HEK293 (cell line): ENCODE data around the gene SOX30.

Experiments
- CTCF ChIP-seq: fragments of 450-650 bp; formaldehyde crosslinking; IDR thresholded peaks from 2 replicates; pipeline ENCODE4 v1.5.1; 2016; ENCODE audit warnings: missing biosample characterization, missing genetic modification characterization
- MZF1 ChIP-seq: fragments of 450-650 bp; formaldehyde crosslinking; IDR thresholded peaks from 2 replicates; pipeline ENCODE4 v1.5.1; 2017; ENCODE audit warnings: missing biosample characterization, missing genetic modification characterization, borderline replicate concordance
- ZNF48 ChIP-seq: fragments of 450-650 bp; formaldehyde crosslinking; IDR thresholded peaks from 2 replicates; pipeline ENCODE4 v1.5.1; 2016; ENCODE audit warnings: missing biosample characterization, missing genetic modification characterization
- ZNF645 ChIP-seq: fragments of 450-650 bp; formaldehyde crosslinking; IDR thresholded peaks from 2 replicates; pipeline ENCODE4; 2016; ENCODE audit warnings: missing biosample characterization, missing genetic modification characterization
- ZNF843 ChIP-seq: fragments of 450-650 bp; formaldehyde crosslinking; IDR thresholded peaks from 2 replicates; pipeline ENCODE4 v1.5.1; 2016; ENCODE audit warnings: missing biosample characterization, missing genetic modification characterization

GRCh38 chr5:157665467-157666070, 13.3 kb upstream of the SOX30 start:
- TF ChIP-seq ZNF48 (tag by site-specific recombination) (no peak), ZNF843 (tag by site-specific recombination) (no peak), MZF1 (no peak), CTCF (no peak), ZNF645 (tag by site-specific recombination) (no peak)
